Stimulated activated naive CD8-positive, alpha-beta T cell treated with anti-CD3 and anti-CD28 coated beads, Interleukin-15, Interleukin-2, amounts not matched to agents 100 ng/mL and 50 ng/mL, for 24 hours (primary cell): Measurements from ENCODE around the gene NPIPB13.
"Not testable (repeated sequence)": the region's sequence is repeated elsewhere in the genome, so short reads cannot be mapped to it uniquely, and the experiment has no call there.

Experiments
- H3K27ac Mint-ChIP-seq: one replicate; pipeline ENCODE4 v1.8.0; 2021; ENCODE audit warnings: mild to moderate bottlenecking, mixed read lengths
- H3K27me3 Mint-ChIP-seq: one replicate; pipeline ENCODE4 v1.8.0; 2021; ENCODE audit warnings: mixed read lengths
- H3K36me3 Mint-ChIP-seq: one replicate; pipeline ENCODE4 v1.8.0; 2021; ENCODE audit warnings: low read depth, mixed read lengths
- H3K4me1 Mint-ChIP-seq: one replicate; pipeline ENCODE4 v1.8.0; 2021; ENCODE audit warnings: low read depth, mixed read lengths
- H3K4me3 Mint-ChIP-seq: one replicate; pipeline ENCODE4 v1.8.0; 2021; ENCODE audit warnings: mild to moderate bottlenecking, mixed read lengths
- H3K9me3 Mint-ChIP-seq: one replicate; pipeline ENCODE4 v1.8.0; 2021; ENCODE audit warnings: mixed read lengths

The NPIPB13 gene

DNA sequence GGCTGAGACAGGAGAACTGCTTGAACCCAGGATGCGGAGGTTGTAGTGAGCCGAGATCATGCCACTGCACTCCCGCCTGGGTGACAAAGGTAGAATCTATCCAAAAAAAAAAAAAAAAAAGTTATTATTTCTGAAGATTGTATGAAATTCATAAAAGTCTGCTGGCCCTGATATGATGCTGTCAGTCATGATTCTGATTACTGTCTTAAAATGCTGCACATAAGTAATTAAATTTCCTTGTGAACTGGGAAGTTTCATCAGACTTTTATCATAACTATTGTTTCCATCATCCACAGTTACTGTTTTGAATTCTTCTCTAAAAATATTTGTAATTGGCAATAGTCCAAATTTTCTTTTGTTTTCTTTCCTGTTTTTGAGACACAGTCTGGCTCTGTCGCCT, at the start of gene NPIPB13:
TSS of gene NPIPB13 (minus strand) at position 101 of the 400 bp plus-strand sequence. CDS start 2,906 bp downstream, outside the sequence.
- not testable (repeated sequence) for H3K9me3 Mint-ChIP-seq, H3K27me3 Mint-ChIP-seq, H3K4me3 Mint-ChIP-seq, H3K27ac Mint-ChIP-seq, H3K4me1 Mint-ChIP-seq, H3K36me3 Mint-ChIP-seq

DNA sequence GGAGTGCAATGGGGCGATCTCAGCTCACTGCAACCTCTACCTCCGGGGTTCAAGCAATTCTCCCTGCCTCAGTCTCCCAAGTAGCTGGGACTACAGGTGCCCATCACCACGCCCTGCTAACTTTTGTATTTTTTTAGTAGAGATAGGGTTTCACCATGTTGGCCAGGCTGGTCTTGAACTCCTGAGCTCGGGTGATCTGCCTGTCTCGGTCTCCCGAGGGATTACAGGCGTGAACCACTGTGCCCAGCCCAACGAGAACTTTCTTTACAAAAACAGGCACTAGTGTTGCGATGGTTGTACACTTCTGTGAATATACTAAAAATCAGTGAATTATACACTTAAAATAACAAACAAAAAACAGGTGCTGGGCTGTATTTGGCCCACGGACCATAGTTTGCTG, 34.1 kb upstream of the NPIPB13 start:
- H3K27me3 Mint-ChIP-seq, H3K36me3 Mint-ChIP-seq, H3K27ac Mint-ChIP-seq, H3K4me3 Mint-ChIP-seq, H3K9me3 Mint-ChIP-seq, H3K4me1 Mint-ChIP-seq: not testable (repeated sequence)

DNA sequence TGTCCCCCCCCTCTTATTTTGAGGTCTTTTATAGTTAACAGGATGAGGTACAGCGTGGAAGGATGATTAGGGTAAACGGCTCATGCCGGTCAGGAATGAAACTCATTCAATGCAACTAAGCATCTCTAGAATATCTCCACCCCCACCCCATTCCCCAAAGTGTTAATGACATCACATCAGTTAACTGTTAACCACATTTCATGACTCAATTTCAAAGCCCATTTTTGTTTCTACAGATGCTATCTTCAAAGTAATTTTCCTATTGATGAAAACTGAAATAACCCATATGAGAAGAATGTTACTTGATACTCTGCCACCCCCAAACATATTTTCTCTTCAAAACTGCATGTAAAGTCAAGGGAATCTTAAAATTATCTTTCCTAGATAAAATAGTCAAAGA, 30.2 kb upstream of the NPIPB13 start:
- H3K4me3 Mint-ChIP-seq, H3K27me3 Mint-ChIP-seq, H3K4me1 Mint-ChIP-seq, H3K27ac Mint-ChIP-seq, H3K9me3 Mint-ChIP-seq, H3K36me3 Mint-ChIP-seq: not testable (repeated sequence)

DNA sequence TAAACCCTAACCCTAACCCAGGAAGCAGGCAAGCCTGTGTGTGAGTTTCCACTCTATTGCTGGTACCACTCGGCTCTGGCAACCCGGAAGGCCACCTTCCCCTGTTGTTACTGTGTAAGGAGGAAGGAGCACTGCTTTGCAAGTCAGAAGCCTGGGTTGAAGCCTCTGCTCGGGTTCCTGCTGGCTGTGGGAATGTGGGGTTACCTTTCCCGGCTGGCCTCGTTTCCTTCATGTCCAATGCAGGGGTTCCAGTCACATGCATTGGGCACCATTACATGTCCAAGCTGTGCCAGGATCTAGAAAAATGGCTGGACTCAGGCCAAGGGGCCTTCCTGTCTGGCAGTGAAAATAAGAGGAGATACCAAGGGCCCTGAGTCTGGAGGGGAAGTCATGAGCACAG, 31.2 kb downstream of the NPIPB13 start:
- not testable (repeated sequence) for H3K4me1 Mint-ChIP-seq, H3K9me3 Mint-ChIP-seq, H3K4me3 Mint-ChIP-seq, H3K27ac Mint-ChIP-seq, H3K27me3 Mint-ChIP-seq, H3K36me3 Mint-ChIP-seq

DNA sequence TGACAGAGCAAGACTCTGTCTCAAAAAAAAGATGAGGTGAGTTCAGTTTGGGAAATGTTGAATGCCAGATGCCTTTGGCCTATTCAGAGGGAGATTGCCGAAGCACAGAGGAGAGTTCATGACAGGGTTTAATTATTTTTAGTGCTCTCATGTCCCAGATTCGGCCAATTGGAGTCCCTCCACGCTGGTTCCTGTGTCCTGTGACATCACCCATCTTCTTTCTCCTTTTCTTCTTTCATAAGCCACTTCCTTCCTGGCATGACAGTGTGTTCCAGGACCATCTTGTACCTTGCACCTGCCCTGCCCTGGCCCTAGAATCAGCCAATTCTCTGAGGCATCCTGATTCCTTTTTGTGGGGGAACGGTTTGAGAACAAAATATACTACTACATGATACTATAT, 36.9 kb downstream of the NPIPB13 start:
- H3K36me3 Mint-ChIP-seq, H3K27me3 Mint-ChIP-seq, H3K4me1 Mint-ChIP-seq, H3K9me3 Mint-ChIP-seq, H3K4me3 Mint-ChIP-seq, H3K27ac Mint-ChIP-seq: not testable (repeated sequence)

DNA sequence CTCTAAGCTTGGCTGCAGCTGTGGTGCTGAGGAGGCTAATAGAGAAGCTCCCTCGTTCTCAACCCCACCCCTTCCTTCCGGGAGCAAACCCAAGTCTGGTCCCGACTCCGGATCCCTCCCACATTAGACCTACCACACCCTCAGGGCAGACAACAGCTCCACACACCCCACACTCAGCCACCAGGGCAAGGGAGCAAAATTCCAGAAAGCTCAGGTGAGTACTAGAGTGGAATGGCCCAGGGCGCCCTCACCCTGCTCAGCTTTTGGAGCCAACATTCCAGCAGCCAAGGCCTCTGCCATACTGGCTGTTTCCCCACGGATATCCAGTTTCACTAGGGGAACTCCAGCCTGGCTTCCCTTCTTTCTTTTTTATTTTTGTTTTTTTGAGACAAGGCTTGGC, 39.2 kb downstream of the NPIPB13 start:
- H3K27ac Mint-ChIP-seq, H3K4me3 Mint-ChIP-seq, H3K27me3 Mint-ChIP-seq, H3K9me3 Mint-ChIP-seq, H3K4me1 Mint-ChIP-seq, H3K36me3 Mint-ChIP-seq: not testable (repeated sequence)

DNA sequence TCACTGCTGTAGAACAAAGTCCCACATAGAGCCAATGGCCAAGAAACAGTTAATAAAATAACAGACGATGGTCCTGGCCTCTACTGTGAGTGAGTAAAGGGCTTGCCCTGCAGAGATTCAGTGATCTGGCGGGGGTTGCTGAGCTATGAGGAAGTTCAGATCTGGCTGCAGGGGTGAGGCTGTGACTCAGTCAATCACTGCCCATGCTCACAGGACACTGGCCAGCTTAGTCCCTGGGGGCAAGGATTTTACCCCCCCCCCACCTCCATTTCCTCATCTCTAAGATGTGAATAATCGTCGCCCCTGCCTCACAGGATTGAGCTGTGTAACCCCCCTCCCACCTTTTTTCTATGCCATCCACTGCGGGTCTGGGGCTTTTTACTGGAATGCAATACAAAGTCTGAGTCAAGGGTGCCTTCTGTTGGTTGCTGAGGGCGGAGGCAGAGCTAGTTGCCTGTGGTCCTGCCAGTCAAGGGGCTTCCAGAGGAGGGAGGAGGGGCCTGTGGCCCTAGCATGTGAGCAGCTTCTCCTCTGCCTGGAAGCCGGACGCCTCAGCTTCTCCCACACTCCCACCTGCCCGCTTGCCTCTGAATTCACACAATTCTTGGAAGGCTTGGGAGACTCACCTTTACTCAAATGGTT, 41.1 kb downstream of the NPIPB13 start:
- not testable (repeated sequence) for H3K27ac Mint-ChIP-seq, H3K4me1 Mint-ChIP-seq, H3K36me3 Mint-ChIP-seq, H3K27me3 Mint-ChIP-seq, H3K4me3 Mint-ChIP-seq, H3K9me3 Mint-ChIP-seq

DNA sequence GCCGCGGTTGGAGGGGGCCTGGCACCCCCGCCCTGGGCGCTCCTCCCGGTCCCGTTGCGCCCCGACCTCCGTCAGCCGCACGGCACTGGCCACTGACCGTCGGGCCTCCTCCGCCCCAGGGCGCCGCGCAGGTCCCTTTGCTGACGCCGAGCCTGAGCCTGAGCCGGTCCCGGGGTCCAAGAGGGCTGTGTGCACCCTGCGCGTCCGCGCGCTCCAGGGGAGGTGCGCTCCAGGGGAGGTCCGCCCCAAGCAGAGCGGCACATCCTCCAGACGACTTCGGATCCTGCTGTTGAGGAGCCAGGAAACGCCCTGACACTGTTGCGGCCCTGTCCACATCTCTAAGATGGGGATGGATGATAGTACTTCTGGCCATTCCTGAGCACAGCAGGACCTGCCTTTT, 42.0 kb downstream of the NPIPB13 start:
- not testable (repeated sequence) for H3K9me3 Mint-ChIP-seq, H3K27ac Mint-ChIP-seq, H3K36me3 Mint-ChIP-seq, H3K27me3 Mint-ChIP-seq, H3K4me1 Mint-ChIP-seq, H3K4me3 Mint-ChIP-seq

DNA sequence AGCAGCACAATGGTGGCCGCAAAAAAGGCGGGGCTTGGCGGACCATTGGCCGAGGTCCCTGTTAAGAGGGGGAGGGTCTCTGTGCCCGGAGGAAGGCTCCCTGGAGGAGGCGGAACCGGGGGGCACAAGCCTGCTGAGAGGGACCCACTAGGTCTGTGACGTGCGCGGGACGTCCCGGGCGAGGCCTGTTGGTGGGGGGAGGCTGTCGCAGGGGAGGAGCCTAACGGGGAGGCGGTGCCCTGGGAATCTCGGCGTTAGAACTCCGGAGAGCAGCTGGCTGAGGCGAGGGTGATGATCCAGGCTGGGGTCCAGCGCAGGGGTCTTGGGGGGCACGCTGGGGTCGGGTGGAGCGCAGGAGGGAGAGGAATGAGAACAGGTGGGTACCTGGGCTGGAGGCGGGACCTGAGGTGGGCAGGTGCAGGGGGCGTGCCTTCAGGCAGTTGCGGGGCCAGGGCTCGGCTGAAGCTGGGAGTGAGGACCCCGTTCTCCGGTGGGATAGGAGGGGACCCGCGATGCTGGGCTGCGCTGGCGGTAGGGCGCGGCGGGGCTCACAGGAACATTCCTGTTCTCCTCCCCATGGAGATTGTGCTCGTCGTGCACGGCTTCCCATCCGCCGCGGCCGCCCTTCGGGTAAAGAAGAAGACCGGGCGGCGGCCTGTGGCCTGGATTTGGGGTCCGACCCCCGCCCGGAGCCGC, 42.6 kb downstream of the NPIPB13 start:
- not testable (repeated sequence) for H3K27ac Mint-ChIP-seq, H3K36me3 Mint-ChIP-seq, H3K27me3 Mint-ChIP-seq, H3K4me1 Mint-ChIP-seq, H3K9me3 Mint-ChIP-seq, H3K4me3 Mint-ChIP-seq

DNA sequence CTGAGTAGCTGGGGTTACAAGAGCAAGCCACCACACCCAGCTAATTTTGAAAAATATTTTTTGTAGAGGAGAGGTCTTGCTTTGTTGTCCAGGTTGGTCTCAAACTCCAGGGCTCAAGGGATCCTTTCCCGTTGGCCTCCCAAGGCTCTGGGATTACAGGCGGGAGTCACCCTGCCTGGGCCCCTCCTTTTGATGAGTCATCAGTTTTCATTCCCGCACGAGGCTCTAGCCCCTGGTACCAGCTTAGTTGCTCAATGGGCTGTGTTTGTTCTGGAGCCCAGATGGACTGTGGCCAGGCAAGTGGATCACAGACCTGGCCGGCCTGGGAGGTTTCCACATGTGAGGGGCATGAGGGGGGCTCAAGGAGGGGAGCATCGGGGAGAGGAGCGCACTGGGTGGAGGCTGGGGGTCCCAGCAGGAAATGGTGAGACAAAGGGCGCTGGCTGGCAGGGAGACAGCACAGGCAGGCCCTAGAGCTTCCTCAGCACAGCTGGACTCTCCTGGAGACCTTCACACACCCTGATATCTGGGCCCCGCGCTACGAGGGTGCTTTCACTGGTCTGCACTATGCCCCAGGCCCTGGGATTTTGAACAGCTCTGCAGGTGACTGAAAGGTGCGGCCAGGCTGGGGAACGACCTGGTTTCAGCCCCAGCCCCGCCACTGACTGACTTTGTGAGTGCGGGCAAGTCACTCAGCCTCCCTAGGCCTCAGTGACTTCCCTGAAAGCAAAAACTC, 48.5 kb downstream of the NPIPB13 start:
- not testable (repeated sequence) for H3K4me3 Mint-ChIP-seq, H3K36me3 Mint-ChIP-seq, H3K27me3 Mint-ChIP-seq, H3K9me3 Mint-ChIP-seq, H3K27ac Mint-ChIP-seq, H3K4me1 Mint-ChIP-seq

DNA sequence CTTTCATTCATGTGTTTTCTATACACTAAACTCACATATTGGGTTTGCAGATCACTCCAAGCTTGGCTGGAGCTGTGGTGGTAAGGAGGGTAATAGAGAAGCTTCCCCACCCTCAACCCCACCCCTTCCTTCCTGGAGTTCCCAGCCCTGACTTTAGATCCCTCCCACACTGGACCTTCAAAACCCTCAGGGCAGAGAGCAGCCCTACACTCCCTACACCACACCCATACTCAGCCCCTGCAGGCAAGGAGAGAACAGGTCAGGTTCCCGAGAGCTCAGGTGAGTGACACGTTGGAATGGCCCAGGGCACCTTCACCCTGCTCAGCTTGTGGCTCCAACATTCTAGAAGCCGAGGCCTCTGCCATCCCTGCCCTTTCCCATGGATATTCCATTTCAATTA, 49.2 kb downstream of the NPIPB13 start, which contains the start of gene SULT1A3:
TSS of gene SULT1A3 (plus strand) at position 207 of the 400 bp plus-strand sequence. CDS start 1,474 bp downstream, outside the sequence.
- H3K27ac Mint-ChIP-seq, H3K4me3 Mint-ChIP-seq, H3K27me3 Mint-ChIP-seq, H3K9me3 Mint-ChIP-seq, H3K36me3 Mint-ChIP-seq, H3K4me1 Mint-ChIP-seq: not testable (repeated sequence)
